HepG2 (cell line): Measurements from ENCODE around the gene CERS6. TPM values are rescaled to one million over a fixed set of nuclear protein-coding genes. Genes with fewer than 3 reads are reported as not detected.

ENCODE experiments used
- NFE2 ChIP-seq: sonication (generic); formaldehyde crosslinking; IDR thresholded peaks from 2 replicates; pipeline ENCODE4 v1.4.0; 2020; ENCODE audit warnings: missing genetic modification reagents
- POLR2AphosphoS2 ChIP-seq: IDR thresholded peaks from 2 replicates; pipeline ENCODE4 v1.6.1; 2011; ENCODE audit warnings: low read depth, low read length, improper control_type of control experiment
- POLR2G ChIP-seq: fragments of 200-400 bp; formaldehyde crosslinking; IDR thresholded peaks from 2 replicates; pipeline ENCODE4 v1.6.1; 2018; ENCODE audit warnings: mild to moderate bottlenecking, low read depth, low read length, moderate library complexity
- SMAD3 ChIP-seq: sonication (generic); formaldehyde crosslinking; IDR thresholded peaks from 2 replicates; pipeline ENCODE4 v1.4.0; 2020; ENCODE audit warnings: missing genetic modification reagents
- ZBTB43 ChIP-seq: sonication (generic); formaldehyde crosslinking; conservative IDR thresholded peaks from 2 replicates; pipeline ENCODE4 v1.4.0; 2020; ENCODE audit warnings: missing genetic modification reagents
- ZFP62 ChIP-seq: sonication (generic); formaldehyde crosslinking; IDR thresholded peaks from 2 replicates; pipeline ENCODE4 v1.4.0; 2020; ENCODE audit warnings: missing genetic modification reagents
- ZNF605 ChIP-seq: sonication (generic); formaldehyde crosslinking; IDR thresholded peaks from 2 replicates; pipeline ENCODE4 v1.8.0; 2022; ENCODE audit warnings: mild to moderate bottlenecking, missing genetic modification reagents
- ZNF609 ChIP-seq: sonication (generic); formaldehyde crosslinking; IDR thresholded peaks from 2 replicates; pipeline ENCODE4 v1.4.0; 2020; ENCODE audit warnings: mild to moderate bottlenecking, missing genetic modification reagents, borderline replicate concordance
- polyA plus RNA-seq, 8 experiments: library from polyadenylated mRNA; depleted of rRNA in 3 of 8; stranded (reverse) in 7 of 8; unstranded in 1 of 8; fragments of >200 nt; fragmentation: Illumina TruSeq in 4 of 8; extraction: Trizol in 4 of 8; gene quantifications; 2 replicates each; pipeline versions ENCODE4 v1.2.1 to v1.2.3, GENCODE V29; 2011 to 2016; ENCODE audit warnings: low read depth in 4 of 8, missing spikeins in 1 of 8, mixed read lengths in 1 of 8; ENCODE audit not compliant: insufficient read depth in 1 of 8
- total RNA-seq, 5 experiments: library from RNA; depleted of rRNA; stranded (reverse); fragments of >200 nt; fragmentation: Illumina TruSeq; extraction: Trizol; gene quantifications; 2 replicates each; pipeline ENCODE4 v1.2.3, GENCODE V29; 2016; ENCODE audit warnings: low read depth in 1 of 5

Gene CERS6
- total and polyA plus RNA-seq, 2 of the 13 experiments (the other 11 are each of a cell fraction or from before 2014, with no cell fraction given): 10.1 to 20.3 TPM

- TF ChIP-seq ZFP62 (CRISPR knock-in tag) (no peak), ZNF609 (no peak), POLR2AphosphoS2 (no peak), SMAD3 (CRISPR knock-in tag) (no peak), ZNF605 (no peak), ZBTB43 (CRISPR knock-in tag) (no peak), NFE2 (no peak), POLR2G (no peak)
These were observed 157.5 kb downstream of the CERS6 start (continued) for GRCh38 chr2:168613551-168613950.
